Tibial artery (tissue), 4 donors: ENCODE results near the gene CPLANE2.

Source experiments
- DNase-seq, 2 donors: peaks; one replicate each; pipeline ENCODE4 v3.0.0-alpha.2; 2019
- H3K27ac ChIP-seq, 2 donors: fragments of 200-600 bp; sonication (generic) in 1 of 2; 1 replicate in 1 of 2; 2 replicates in 1 of 2; pipeline ENCODE4 v1.5.1; 2018 to 2019; ENCODE audit warnings: mild to moderate bottlenecking in 1 of 2
- H3K27me3 ChIP-seq, 2 donors: fragments of 200-600 bp; sonication (generic) in 1 of 2; one replicate each; pipeline versions ENCODE4 v1.5.1 to v1.6.0; 2016 to 2019
- H3K36me3 ChIP-seq, 3 donors: fragments of 200-600 bp; sonication (generic) in 2 of 3; one replicate each; pipeline ENCODE4 v1.5.1; 2016 to 2019; ENCODE audit warnings: mild to moderate bottlenecking in 2 of 3
- H3K4me1 ChIP-seq, 4 donors: fragments of 200-600 bp; sonication (generic) in 2 of 4; 1 replicate in 3 of 4; 2 replicates in 1 of 4; pipeline ENCODE4 v1.5.1; 2016 to 2019
- H3K4me3 ChIP-seq, 2 donors: fragments of 200-600 bp; sonication (generic) in 1 of 2; 1 replicate in 1 of 2; 2 replicates in 1 of 2; pipeline ENCODE4 v1.5.1; 2018 to 2019; ENCODE audit warnings: mild to moderate bottlenecking in 2 of 2
- H3K9me3 ChIP-seq, 3 donors: fragments of 200-600 bp; sonication (generic) in 1 of 3; one replicate each; pipeline ENCODE4 v1.5.1; 2016 to 2019
- intact Hi-C: fragments of 100-400 bp; cut with DNase I; formaldehyde crosslinking; loops from one replicate; pipeline ENCODE4 v1.15.0; 2023; ENCODE audit warnings: low total_unique reads
- TF ChIP-seq, protein P1 (sequence below), 2 experiments: fragments of 200-600 bp in 1 of 2; fragments of 450-650 bp in 1 of 2; IDR thresholded peaks; one replicate each; pipeline ENCODE4 v1.5.1; 2017 to 2019; ENCODE audit warnings: antibody characterized with exemption in 2 of 2, mild to moderate bottlenecking in 1 of 2, moderate library complexity in 1 of 2

CPLANE2 gene, protein sequence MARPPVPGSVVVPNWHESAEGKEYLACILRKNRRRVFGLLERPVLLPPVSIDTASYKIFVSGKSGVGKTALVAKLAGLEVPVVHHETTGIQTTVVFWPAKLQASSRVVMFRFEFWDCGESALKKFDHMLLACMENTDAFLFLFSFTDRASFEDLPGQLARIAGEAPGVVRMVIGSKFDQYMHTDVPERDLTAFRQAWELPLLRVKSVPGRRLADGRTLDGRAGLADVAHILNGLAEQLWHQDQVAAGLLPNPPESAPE

DNA sequence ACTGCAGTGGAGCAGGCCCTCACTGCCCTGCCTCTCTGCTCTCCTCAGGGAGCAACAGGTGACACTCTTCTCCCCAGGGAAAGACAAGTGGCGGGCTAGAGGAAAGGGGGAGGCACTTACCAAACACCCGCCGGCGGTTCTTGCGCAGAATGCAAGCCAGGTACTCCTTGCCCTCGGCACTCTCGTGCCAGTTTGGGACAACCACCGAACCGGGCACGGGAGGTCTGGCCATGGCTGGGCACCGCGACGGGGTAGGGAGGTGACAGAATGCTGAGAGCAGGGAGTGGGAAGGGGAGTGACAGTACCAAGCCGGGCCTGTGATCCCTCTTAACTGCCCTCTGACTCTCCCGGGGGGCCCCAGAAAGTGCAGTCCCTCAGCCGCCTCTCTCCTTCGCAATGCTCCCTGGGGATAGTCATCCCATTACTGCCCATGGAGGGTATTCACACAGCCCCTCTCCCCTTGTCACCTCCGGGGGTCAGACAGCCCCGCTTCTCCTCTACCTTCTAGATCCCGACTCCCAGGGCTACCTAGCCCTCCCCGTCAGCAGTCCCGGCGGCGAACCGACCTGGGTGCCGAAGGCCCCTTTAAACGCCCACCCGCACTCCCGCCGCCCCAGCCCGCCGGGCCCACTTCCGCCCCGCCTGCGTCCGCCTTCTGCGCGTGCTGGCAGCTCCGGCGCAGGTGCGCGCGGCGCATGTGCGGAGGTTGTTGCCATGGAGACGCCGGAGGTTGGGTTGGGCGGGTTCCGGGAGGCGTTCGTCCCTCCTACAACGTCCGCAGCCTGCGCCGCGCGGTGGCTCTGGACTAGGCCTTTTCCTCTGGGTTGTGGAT, at the start of gene CPLANE2:
Gene CPLANE2, minus strand, starts transcription at position 673 of the 832 bp plus-strand sequence. Its CDS starts 441 bp downstream, at position 232.
- intact Hi-C loops, result no loop called here
- Histone ChIP-seq H3K4me1 (peaks cover 0 to 19% (median 12%) of the 10 kb centered on the region in 4 donors), H3K27ac (peak within 1 kb of the TSS; percentile 80 to 87), H3K27me3 (no peaks in the 10 kb centered on the region), H3K4me3 (peak within 1 kb of the TSS; percentile 54 to 70), H3K9me3 (no peaks in the 10 kb centered on the region), H3K36me3 (peaks cover 0 to 12% (median 8%) of the 10 kb centered on the region in 3 donors)
- peak; percentile 93 to 96 for DNase-seq
- TF ChIP-seq, protein P1, sequence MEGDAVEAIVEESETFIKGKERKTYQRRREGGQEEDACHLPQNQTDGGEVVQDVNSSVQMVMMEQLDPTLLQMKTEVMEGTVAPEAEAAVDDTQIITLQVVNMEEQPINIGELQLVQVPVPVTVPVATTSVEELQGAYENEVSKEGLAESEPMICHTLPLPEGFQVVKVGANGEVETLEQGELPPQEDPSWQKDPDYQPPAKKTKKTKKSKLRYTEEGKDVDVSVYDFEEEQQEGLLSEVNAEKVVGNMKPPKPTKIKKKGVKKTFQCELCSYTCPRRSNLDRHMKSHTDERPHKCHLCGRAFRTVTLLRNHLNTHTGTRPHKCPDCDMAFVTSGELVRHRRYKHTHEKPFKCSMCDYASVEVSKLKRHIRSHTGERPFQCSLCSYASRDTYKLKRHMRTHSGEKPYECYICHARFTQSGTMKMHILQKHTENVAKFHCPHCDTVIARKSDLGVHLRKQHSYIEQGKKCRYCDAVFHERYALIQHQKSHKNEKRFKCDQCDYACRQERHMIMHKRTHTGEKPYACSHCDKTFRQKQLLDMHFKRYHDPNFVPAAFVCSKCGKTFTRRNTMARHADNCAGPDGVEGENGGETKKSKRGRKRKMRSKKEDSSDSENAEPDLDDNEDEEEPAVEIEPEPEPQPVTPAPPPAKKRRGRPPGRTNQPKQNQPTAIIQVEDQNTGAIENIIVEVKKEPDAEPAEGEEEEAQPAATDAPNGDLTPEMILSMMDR (IDR thresholded peaks at IDR 0.05), result no peak

DNA sequence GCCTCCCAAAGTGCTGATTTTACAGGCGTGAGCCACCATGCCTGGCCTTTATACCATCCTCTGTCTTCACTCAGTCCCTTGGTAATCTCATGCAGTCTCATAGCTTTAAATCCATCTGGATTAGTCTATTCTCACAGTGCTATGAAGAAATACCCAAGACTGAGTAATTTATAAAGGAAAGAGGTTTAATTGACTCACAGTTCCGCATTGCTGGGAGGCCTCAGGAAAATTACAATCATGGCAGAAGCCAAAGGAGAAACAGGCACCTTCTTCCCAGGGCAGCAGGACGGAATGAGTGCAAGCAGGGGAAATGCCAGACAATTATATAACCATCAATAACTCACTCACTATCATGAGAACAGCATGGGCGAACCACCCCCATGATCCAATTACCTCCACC, 49.1 kb upstream of the CPLANE2 start:
- Histone ChIP-seq H3K4me3 (no peak overlapping the region), H3K4me1 (peaks cover 0 to 57% (median 13%) of the 10 kb centered on the region in 4 donors), H3K9me3 (no peaks in the 10 kb centered on the region), H3K27ac (peak overlapping the region in 1 of 2 donors; percentile 77), H3K27me3 (no peaks in the 10 kb centered on the region), H3K36me3 (peaks cover 7 to 50% (median 15%) of the 10 kb centered on the region in 3 donors)
- DNase-seq, result peak in 1 of 2 donors; percentile 15
- intact Hi-C loops, result no loop called here
- TF ChIP-seq, protein P1 (IDR thresholded peaks at IDR 0.05), result no peak

DNA sequence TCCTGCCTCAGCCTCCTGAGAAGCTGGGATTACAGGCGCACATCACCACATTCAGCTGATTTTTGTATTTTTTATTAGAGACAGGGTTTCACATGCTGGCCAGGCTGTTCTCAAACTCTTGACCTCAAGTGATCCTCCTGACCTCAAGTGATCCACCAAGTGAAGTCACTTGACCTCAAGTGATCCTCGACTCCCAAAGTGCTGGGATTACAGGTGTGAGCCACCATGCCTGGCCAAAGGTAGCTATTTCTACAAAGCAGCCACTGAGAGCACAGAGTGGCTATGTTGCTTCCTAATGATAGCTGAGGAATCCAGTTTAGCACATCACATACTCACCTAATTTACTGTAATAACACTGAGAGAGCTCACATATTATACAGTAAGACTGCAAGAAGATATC, 44.8 kb upstream of the CPLANE2 start:
- TF ChIP-seq, protein P1 (IDR thresholded peaks at IDR 0.05), result no peak
- Histone ChIP-seq H3K27ac (no peak overlapping the region), H3K4me3 (no peak overlapping the region), H3K36me3 (peaks cover 0 to 19% (median 7%) of the 10 kb centered on the region in 3 donors), H3K4me1 (peaks cover 0 to 29% (median 3%) of the 10 kb centered on the region in 4 donors), H3K27me3 (no peaks in the 10 kb centered on the region), H3K9me3 (no peaks in the 10 kb centered on the region)
- no peak for DNase-seq
- intact Hi-C loops, result no loop called here

DNA sequence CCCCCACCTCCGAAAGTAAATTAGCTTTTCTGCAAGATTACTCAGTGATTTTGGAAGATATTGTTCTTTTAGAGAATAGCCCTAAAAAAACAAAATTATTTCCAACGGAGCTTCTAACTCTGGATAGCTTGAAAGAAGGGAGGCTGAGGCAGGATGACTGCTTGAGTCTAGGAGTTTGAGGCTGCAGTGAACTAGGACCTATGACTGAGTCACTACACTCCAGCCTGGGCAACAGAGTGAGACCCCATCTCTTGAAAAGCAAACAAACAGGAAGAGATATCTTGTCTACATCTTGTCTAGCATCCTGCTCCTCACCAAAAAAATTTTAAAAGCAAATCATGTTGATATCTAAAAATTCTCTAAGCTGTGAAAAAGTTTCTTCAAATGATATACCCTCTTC, 42.2 kb upstream of the CPLANE2 start:
- H3K27me3 ChIP-seq, result no peaks in the 10 kb centered on the region
- intact Hi-C loops, result no loop called here
- no peaks in the 10 kb centered on the region for H3K36me3 ChIP-seq
- H3K4me1 ChIP-seq, result peaks cover 0 to 20% (median 3%) of the 10 kb centered on the region in 4 donors
- H3K9me3 ChIP-seq, result no peaks in the 10 kb centered on the region
- TF ChIP-seq, protein P1 (IDR thresholded peaks at IDR 0.05), result no peak
- H3K4me3 ChIP-seq, result no peak overlapping the region
- no peak for DNase-seq
- H3K27ac ChIP-seq, result no peak overlapping the region

DNA sequence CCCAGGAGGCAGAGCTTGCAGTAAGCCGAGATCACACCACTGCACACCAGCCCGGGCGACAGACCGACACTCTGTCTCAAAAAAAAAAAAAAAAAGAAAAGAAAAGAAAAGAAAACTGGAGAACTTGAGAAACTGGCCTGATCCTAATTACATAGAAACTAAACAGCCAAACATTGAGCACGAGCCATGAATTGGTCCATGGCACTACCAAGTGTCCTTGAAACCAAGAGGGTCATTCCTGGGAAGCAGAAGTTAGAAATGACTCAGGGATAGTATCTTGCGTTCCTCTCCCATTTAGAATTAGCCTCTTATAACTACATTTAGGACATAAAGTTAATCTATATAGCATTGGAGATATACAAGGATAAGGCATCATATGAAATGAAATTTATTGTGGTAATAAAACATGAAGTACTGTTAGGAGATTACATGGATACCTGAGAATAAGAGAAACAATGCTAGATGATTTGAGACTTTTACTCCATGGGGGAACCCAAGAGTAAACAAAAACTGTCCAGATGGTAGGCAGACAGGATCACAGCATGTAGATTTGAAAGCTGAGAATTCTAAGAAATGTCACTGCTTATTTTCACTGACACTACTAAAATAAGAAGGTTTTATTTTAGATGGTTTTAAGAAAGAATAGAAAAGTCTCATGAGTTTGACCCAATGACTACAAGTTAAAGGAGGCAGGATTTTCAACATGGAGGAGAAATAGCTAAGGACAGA, 39.5 kb upstream of the CPLANE2 start:
- Histone ChIP-seq H3K27me3 (no peaks in the 10 kb centered on the region), H3K36me3 (no peaks in the 10 kb centered on the region), H3K4me3 (no peak overlapping the region), H3K27ac (no peak overlapping the region), H3K4me1 (peaks cover 0 to 42% (median 3%) of the 10 kb centered on the region in 4 donors), H3K9me3 (no peaks in the 10 kb centered on the region)
- intact Hi-C loops, result no loop called here
- no peak for DNase-seq
- TF ChIP-seq, protein P1 (IDR thresholded peaks at IDR 0.05), result no peak
